Peyer's patch (tissue), 4 donors: ENCODE data around the gene MAML3.

Experiments used
- CTCF ChIP-seq, 6 experiments: fragments of 450-650 bp in 4 of 6; fragments of 200-600 bp in 2 of 6; sonication (generic) in 1 of 6; IDR thresholded peaks; one replicate each; pipeline ENCODE4 v1.5.1; 2017 to 2019; ENCODE audit warnings: antibody characterized with exemption in 6 of 6, mild to moderate bottlenecking in 3 of 6, moderate library complexity in 1 of 6
- POLR2A ChIP-seq, 2 donors: fragments of 450-650 bp; IDR thresholded peaks; one replicate each; pipeline ENCODE4 v1.5.1; 2017; ENCODE audit warnings: antibody characterized with exemption in 2 of 2, mild to moderate bottlenecking in 2 of 2, moderate library complexity in 2 of 2

GRCh38 chr4:139907001-139907809, 246.8 kb downstream of the MAML3 start:
- TF ChIP-seq CTCF (IDR thresholded peaks at IDR 0.05) = no peak
- no peak for TF ChIP-seq POLR2A (IDR thresholded peaks at IDR 0.05)
